Stimulated activated CD4-positive, alpha-beta T cell treated with anti-CD3 and anti-CD28 coated beads, Interleukin-4, amount 100 ng/mL, for 48 hours (primary cell): Measurements from ENCODE around the gene ITGB6.

Experiments
- DNase-seq, 2 donors: peaks; one replicate each; pipeline ENCODE4 v3.0.0-alpha.2; 2020; ENCODE audit warnings: low read depth in 2 of 2

Gene ITGB6, protein sequence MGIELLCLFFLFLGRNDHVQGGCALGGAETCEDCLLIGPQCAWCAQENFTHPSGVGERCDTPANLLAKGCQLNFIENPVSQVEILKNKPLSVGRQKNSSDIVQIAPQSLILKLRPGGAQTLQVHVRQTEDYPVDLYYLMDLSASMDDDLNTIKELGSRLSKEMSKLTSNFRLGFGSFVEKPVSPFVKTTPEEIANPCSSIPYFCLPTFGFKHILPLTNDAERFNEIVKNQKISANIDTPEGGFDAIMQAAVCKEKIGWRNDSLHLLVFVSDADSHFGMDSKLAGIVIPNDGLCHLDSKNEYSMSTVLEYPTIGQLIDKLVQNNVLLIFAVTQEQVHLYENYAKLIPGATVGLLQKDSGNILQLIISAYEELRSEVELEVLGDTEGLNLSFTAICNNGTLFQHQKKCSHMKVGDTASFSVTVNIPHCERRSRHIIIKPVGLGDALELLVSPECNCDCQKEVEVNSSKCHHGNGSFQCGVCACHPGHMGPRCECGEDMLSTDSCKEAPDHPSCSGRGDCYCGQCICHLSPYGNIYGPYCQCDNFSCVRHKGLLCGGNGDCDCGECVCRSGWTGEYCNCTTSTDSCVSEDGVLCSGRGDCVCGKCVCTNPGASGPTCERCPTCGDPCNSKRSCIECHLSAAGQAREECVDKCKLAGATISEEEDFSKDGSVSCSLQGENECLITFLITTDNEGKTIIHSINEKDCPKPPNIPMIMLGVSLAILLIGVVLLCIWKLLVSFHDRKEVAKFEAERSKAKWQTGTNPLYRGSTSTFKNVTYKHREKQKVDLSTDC

GRCh38 chr2:160199683-160200389, at the start of gene ITGB6:
TSS of gene ITGB6 (minus strand) at chr2:160200272. CDS start at chr2:160200063, 209 bp downstream.
- DNase-seq, result no peak

DNA sequence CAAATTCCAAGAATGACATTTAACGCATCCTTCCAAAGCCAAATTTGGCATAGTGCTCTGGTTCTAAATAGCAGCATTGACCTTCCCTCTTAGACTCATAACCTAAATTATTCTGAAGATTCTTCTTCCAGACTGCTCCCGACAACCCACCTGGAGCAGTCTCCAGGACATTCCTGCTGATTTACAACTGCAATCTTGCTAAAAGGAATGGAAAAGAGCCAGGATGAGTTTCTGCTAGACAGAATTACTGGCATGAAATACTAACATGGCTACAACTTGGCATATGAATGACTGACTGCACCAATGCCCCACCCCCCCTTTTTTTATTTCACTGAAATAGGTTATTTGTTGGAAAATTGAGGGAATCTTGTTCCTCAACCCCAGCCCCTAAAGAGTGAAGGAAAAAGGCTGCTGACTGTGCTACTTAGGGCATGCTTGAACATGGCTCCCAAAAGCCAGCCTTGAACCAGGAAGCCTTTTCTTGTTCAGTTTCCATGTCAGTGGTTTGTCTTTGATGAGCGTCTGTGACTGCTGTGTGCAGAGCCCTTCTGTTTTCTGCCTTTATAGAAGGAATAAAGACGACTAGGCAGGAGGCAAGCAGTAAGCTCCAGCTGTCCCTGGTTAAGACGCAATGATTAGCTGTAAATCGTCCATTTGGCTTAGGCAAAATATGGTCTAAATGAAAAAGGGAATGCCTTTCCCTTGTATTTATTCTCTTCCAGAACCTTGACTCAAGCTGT, 47.4 kb upstream of the ITGB6 start:
- no peak for DNase-seq

DNA sequence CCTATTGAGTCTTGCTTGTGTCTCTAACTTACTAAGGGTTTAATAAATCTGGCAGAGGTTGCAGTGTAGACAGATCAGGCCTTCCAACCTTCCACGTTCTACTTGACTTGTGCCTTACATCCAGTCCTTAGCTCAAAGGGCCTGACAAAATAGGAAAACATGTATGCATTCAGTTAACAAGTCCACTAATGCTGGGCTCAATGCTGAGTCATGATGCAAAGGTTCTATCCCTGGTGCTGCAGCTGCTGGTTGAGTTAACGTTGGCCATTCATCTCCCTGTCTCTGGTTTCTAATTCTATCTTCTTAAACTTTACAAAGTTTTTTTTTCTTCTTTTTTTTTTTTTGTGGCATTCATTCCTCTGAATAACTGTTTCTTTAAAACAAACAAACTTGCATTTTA, 46.3 kb upstream of the ITGB6 start:
- DNase-seq, result no peak

DNA sequence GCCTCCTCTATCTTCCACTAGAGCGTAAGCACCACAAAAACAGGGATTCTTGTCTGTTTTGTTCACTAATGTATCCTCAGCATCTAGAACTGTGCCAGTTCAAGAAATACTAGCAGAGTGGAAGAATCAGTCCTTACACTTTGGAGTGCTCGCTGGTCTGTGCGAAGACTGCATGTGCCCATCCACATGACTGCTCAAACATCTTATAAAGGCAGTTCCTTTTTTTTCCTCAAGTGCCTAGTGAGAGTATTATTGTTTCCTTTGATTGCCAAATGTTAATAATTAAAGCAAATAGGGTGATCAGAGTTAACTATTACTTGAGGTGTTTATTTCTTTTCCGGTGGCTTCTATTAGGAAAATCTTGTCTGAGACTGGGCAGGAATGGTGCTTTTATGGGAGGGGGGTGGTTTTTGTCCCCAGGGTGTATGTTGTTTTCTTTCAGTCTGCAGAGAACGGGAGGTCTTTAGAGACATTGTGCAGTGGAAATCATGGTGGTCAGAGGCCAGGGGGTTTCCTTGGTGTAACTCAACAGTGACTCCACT, 45.6 kb upstream of the ITGB6 start:
- DNase-seq, result no peak

DNA sequence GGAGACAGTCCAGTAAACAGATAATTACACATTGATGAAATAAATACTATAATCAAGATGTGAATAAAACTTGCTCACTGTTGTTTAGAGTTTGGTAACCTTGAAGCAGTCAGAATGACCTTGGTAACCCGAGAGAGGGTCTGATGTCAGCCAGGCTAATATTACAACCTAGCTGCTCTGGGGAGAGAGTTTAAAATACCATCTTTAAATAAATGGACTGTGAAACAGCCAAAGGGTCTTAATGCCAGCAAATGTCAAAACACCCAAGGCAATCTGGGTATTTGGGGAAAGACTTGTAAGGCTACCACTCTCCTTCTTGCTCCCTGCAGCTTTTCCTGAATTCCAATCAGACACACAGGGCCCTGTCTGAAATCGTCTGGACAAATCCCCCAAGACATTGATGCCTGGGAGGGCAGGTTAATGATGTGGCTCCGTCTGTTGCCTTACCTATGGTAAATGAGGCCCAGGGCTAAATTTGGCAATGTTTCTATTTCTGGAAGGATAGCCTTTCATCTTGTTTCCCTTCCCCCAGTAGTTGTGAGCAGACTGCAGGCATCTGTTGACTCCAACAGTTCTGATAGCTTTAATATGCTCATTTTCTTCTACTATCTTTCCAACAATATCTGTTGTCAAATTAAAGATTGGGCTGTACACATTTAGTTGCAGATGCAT, 43.0 kb upstream of the ITGB6 start:
- no peak for DNase-seq

DNA sequence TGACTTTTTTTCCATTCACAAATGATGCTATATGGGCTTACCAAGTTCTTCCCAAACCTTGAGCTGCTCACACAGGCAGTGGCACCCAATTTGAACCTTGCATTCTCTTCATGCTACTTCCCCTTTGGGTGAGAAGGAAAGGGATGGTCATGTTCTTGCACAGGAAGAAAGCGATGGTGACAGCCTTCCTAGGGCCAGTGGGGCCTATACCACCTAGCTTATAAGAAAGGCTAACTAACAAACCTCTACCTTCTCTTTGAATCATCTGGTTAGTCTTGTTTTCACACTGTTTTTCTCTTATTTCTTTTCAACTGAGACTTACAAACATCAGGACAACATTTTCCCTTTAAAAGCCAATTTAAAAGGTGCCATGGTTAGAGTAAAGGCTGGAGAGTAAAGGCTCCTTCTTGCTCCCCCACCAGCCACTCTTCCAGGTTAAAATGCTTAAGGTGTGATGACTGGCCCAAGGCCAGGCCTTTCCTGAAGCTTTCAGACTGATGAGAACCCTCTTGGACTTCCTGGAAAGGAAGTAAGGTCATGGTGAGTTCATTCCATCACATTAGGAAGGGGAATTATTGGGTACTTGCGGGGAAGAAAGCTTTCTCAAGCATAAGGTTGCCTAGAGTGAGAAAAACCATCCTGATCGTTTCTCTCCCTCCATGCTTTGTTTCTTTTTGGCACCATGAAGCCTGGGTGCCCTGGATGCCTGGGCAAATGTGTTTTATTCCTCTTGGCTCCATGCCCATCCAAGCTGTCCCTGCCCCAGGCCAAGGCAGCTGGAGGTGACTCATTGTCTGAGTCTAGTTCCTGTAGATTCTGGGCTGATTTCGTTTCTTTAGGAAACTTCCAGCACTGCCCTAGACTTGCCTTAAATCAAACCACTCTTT, 41.4 kb upstream of the ITGB6 start:
- DNase-seq, result no peak

DNA sequence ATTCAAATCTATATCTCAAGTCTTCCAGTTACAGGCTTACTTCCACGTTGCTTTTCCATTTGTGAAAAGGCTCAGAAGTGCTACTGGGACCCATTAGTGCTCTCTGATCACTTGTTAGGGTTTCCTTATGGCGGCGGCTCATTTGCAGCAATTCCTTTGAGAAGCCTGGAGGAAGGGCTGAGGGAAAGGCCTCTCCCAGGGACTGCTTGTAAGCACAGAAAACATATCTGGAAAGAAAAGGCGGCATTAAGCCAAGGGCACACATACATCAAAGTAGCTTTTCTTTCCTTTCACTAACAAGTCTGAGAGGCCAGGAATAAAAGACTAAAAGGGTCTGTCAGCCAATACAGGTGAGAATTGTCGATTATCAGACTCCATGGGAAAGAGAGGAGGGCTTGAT, 39.4 kb upstream of the ITGB6 start:
- DNase-seq, result no peak

DNA sequence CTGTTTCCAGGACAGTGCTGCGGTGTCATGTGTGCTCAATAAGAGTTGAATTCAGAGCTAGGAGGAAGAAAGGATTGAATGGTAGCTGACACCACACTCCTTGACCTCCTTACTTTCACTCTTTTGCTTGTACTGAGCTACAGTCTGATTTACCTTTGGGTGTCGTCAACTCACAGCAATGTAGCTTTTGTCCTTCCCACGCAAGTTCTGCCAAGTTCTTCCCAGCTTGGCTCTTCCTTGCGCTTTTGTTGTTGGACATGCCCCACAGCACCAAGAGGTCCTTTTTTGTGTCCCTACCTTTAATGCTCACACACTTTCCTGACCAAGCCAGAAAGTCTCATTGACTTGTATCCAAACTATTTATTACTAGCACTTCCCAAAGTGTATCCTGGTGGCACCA, 38.3 kb upstream of the ITGB6 start:
- DNase-seq, result no peak

DNA sequence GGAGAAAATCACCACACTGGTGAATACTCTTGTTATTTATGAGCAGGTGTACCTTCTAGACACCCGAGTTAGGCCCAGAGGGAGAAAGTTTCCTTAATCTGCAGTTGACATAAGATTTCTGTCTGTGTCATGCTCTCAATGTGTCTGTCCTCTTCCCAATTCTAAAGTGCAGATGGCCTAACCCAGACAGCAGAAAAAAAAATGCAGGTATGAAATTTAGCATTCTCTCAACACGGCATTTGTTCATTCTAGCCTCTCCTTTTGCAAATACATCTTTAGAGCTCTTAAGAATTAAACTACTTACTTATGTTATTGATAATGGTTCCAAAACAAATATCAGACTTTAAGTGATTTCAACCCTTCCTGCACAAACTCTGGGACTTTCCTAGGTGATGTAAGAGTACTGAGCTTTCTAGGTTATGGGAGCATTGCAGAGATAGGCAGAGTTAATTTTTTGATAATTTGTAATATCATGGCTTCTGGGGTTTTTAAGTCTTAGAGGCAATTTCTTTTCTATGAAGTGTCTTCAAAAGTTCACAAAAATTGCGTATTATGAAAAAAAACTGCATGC, 32.9 kb upstream of the ITGB6 start:
- no peak for DNase-seq

- no peak for DNase-seq
Measured at GRCh38 chr2:160229591-160229990, 29.5 kb upstream of the ITGB6 start.

DNA sequence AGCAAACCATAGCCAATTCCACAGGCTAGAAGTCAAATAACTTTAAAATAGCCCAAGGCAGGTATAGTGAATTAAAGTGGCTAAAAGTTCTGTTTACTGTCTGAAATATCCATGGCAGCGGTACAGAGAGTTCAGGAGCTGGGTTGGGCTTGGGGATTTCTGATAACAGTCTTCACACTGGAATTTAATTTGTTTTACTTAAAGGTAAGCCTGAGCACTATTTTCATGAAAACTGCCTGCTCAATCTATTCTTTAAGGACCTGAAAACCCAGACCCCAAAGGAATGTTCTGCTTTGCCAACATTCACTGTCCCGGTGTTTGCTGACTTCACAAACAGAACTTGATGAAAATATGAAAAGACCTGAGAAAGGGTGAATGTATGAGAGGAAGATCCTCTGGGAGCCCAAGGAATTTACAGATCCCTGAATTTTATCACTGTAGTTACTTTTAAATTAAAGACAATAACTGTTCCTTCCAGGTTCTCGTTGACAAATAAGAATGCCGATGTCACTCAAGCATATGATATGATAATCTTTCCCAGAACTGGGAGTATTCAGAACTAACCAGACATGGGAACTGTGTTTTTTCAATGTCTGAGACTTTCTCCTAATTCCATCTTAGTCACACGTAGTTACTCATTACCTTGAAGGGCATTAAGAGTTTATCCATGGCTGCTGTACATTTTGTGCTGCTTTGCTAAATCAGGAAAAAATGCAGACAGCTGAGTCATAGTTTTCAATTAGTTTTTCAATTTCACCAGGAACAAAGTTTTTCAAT, 28.3 kb upstream of the ITGB6 start:
- DNase-seq, result no peak

DNA sequence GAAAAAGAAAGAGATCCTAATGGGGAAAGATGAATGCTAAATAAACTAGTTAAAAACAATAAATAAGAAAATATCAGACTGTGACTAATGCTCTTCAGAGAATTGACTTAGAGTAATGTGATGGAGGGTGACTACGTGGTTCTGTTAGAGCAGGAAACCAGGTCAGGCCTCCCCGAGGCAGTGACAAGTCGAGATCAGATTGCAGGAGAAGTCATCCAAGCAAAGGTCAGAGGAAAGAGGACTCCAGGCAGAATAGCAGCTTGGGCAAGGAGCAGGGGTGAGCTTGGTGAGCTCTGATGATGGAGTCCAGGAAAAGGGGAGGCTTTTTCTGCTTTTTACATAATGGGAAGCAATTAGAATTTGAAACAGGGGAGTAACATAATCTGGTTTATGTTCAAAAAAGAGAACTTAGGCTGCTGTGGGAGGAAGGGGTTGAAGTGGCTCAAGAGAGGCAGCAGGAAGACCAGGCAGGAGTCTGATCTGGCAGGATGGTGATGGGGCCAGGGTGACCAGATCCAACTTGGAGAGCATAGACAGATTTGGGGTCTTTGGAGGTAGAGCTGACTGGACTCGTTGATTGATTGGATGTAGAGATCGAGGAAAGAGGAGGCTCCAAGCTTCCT, 27.3 kb upstream of the ITGB6 start:
- DNase-seq, result no peak

- DNase-seq, result no peak
Measured at GRCh38 chr2:160226367-160226766, 26.3 kb upstream of the ITGB6 start.

GRCh38 chr2:160225722-160226121, 25.6 kb upstream of the ITGB6 start:
- no peak for DNase-seq

DNA sequence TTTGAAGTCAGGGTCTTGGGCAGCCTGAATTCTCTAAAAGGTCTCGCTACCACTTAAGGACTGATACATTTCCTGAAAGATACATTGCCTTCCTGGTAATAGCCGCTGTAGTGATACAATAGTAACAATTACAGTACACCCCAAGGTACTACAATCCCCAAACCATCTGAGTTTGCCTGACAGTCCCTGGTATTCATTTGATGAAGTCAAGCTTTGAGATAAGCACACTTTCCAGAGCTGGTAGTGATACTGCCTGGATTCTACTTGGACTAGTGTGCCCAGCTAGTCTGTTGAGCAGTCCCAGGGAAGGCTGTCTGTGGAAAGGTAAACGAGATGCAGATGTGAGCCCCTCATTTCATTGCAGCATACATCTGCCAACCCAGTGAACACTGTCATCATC, 24.4 kb upstream of the ITGB6 start:
- DNase-seq, result no peak

DNA sequence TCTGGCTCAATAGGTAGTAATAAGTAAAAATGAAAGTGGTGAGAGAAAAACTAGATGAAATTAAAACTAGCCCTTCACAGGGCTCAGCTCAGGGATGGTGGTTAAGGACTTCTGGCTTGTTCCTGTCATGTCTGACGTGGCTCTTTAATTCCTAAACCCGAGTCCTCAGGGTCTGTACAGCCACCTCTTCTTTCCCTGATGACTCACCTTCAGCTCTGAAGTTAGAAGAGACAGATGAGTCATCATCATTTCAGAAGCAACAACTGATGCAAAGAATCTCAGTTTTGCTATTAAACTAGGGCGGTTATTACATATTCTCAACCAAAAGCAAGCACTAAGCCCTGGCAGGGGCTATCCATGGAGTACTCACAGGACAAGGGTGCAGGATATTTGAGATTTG, 24.0 kb upstream of the ITGB6 start:
- peak in 1 of 2 donors; percentile 35 for DNase-seq

DNA sequence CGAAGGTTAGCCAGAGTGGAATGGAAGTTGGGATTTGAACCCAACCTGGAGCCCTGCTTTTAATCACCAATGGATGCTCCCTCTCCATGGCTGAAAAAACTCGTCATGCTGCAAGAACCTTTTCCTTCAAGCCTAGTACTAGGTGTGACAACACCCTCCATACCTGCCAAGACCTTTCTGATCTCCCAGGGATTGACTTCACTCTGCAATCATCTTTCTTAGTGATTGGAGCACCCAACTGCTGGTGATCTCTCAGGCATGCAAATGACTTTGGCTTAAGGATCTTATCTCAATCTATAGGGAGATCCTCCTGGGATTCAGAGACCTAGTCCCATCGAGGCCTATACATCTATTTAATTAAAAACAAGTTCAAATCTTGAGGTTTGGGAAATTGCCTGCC, 23.5 kb upstream of the ITGB6 start:
- DNase-seq, result no peak

- no peak for DNase-seq
Measured at GRCh38 chr2:160222546-160223283, 22.6 kb upstream of the ITGB6 start.
